Left lobe of liver (tissue), 2 donors: ENCODE measurements around the gene AP1S2. TPM values are rescaled to one million over a fixed set of nuclear protein-coding genes. Genes with fewer than 3 reads are reported as not detected.

Experiments
- ATAC-seq: fragments of 200-7000 bp; cut with Tn5 transposase; one replicate; pipeline ENCODE4 v1.9.1; 2020; ENCODE audit warnings: mild to moderate bottlenecking, moderate library complexity
- DNase-seq: peaks from one replicate; pipeline ENCODE4 v3.0.0-alpha.2; 2020; ENCODE audit warnings: low spot score
- total RNA-seq: library from RNA; stranded (reverse); gene quantifications from one replicate; pipeline ENCODE4 v1.2.1, GENCODE V29; 2021
- donor health status: DM: no; HTN: no; CAD: no; lungs with moderate emphysema.
- donor health status: DM: no; HTN: yes; CAD: no.

AP1S2 gene
- total RNA-seq, 1 donor from 2014 or later = 3.9 TPM

- ATAC-seq = no peak
- no peak for DNase-seq
These were observed 42.2 kb downstream of the AP1S2 start for GRCh38 chrX:15812192-15812938.

- no peak for DNase-seq
- no peak for ATAC-seq
These were observed 46.4 kb downstream of the AP1S2 start for GRCh38 chrX:15808254-15808653.

- ATAC-seq = no peak
- no peak for DNase-seq
These were observed 50.0 kb downstream of the AP1S2 start for GRCh38 chrX:15804563-15804962.

- ATAC-seq (no peak), DNase-seq (no peak)
These were observed 56.9 kb downstream of the AP1S2 start for GRCh38 chrX:15797707-15798106.

GRCh38 chrX:15790769-15791290, 63.8 kb downstream of the AP1S2 start:
- peak; percentile 42 for ATAC-seq
- DNase-seq = no peak

- DNase-seq = peak; percentile 78
These were observed 64.4 kb downstream of the AP1S2 start, which contains the start of gene ZRSR2 for GRCh38 chrX:15789979-15790768. Gene ZRSR2 (plus strand): TSS chrX:15790484. CDS start chrX:15790496, 12 bp downstream.

GRCh38 chrX:15786915-15787314, 67.7 kb downstream of the AP1S2 start:
- ATAC-seq (no peak), DNase-seq (no peak)

More at GRCh38 chrX:15789979-15790768, 64.4 kb downstream of the AP1S2 start, which contains the start of gene ZRSR2:
- ATAC-seq = peak; percentile 98

- no peak for ATAC-seq
These were observed 69.3 kb downstream of the AP1S2 start for GRCh38 chrX:15785176-15785750.

GRCh38 chrX:15781961-15782699, 72.5 kb downstream of the AP1S2 start:
- DNase-seq (no peak), ATAC-seq (no peak)

More at GRCh38 chrX:15785176-15785750, 69.3 kb downstream of the AP1S2 start:
- no peak for DNase-seq

Other genes with a start within 250 kb of the AP1S2 start
- gene CLTRN, start 190.0 kb downstream of the AP1S2 start, total RNA-seq = 9.6 TPM
- gene CA5B, start 116.5 kb downstream of the AP1S2 start, total RNA-seq = 1.3 TPM
- gene ZRSR2, start 64.3 kb downstream of the AP1S2 start, total RNA-seq = 2.6 TPM